Neural progenitor cell (in vitro differentiated cells): ENCODE results near the gene USP48. TPM values are rescaled to one million over a fixed set of nuclear protein-coding genes. Genes with fewer than 3 reads are reported as not detected.

ENCODE experiments used
- DNase-seq: peaks from one replicate; pipeline ENCODE4 v3.0.0-alpha.2; 2016; ENCODE audit warnings: low spot score
- H2AFZ ChIP-seq: fragments of 200-600 bp; sonication (generic); replicated peaks from 2 replicates; pipeline ENCODE4 v1.6.1; 2016; ENCODE audit warnings: antibody characterized with exemption
- H3F3A ChIP-seq: fragments of 200-600 bp; sonication (generic); 2 replicates; pipeline ENCODE4 v1.6.1; 2016; ENCODE audit warnings: antibody characterized with exemption, low read depth
- H3K27ac ChIP-seq: fragments of 200-600 bp; sonication (generic); 2 replicates; pipeline ENCODE4 v1.5.1; 2016; ENCODE audit warnings: mild to moderate bottlenecking
- H3K27me3 ChIP-seq: fragments of 200-600 bp; sonication (generic); 2 replicates; pipeline ENCODE4 v1.6.1; 2016; ENCODE audit warnings: mild to moderate bottlenecking, moderate library complexity
- H3K36me3 ChIP-seq: fragments of 200-600 bp; sonication (generic); 2 replicates; pipeline ENCODE4 v1.5.1; 2016
- H3K4me1 ChIP-seq: fragments of 200-600 bp; sonication (generic); 2 replicates; pipeline ENCODE4 v1.6.1; 2016; ENCODE audit warnings: mixed run types
- H3K4me2 ChIP-seq: fragments of 200-600 bp; sonication (generic); 2 replicates; pipeline ENCODE4 v1.6.1; 2016
- H3K4me3 ChIP-seq: fragments of 200-600 bp; sonication (generic); 2 replicates; pipeline ENCODE4 v1.5.1; 2016
- H3K79me2 ChIP-seq: fragments of 200-600 bp; sonication (generic); 2 replicates; pipeline ENCODE4 v1.6.1; 2016; ENCODE audit warnings: low read depth
- H3K9ac ChIP-seq: fragments of 200-600 bp; sonication (generic); 2 replicates; pipeline ENCODE4 v1.6.1; 2016
- H3K9me3 ChIP-seq: fragments of 200-600 bp; sonication (generic); 2 replicates; pipeline ENCODE4 v1.5.1; 2016; ENCODE audit warnings: low read depth
- H4K20me1 ChIP-seq: fragments of 200-600 bp; sonication (generic); 2 replicates; pipeline ENCODE4 v1.6.1; 2016; ENCODE audit warnings: low read depth
- H3K27ac Mint-ChIP-seq: 3 replicates; pipeline ENCODE4 v1.8.0; 2021; ENCODE audit warnings: mixed read lengths
- H3K27me3 Mint-ChIP-seq: 2 replicates; pipeline ENCODE4 v1.8.0; 2022; ENCODE audit warnings: low read depth, mild to moderate bottlenecking, inconsistent platforms, moderate library complexity, mixed read lengths; ENCODE audit not compliant: insufficient read depth
- H3K36me3 Mint-ChIP-seq: 3 replicates; pipeline ENCODE4 v1.8.0; 2021; ENCODE audit warnings: mixed read lengths
- H3K4me1 Mint-ChIP-seq: 3 replicates; pipeline ENCODE4 v1.8.0; 2021; ENCODE audit warnings: mixed read lengths
- H3K4me3 Mint-ChIP-seq: 3 replicates; pipeline ENCODE4 v1.8.0; 2021; ENCODE audit warnings: mild to moderate bottlenecking, moderate library complexity, mixed read lengths
- H3K9me3 Mint-ChIP-seq: 3 replicates; pipeline ENCODE4 v1.8.0; 2020; ENCODE audit warnings: mixed read lengths
- EZH2 ChIP-seq: fragments of 200-600 bp; sonication (generic); IDR thresholded peaks from 2 replicates; pipeline ENCODE4 v1.6.1; 2017; ENCODE audit warnings: antibody characterized with exemption, mild to moderate bottlenecking, moderate library complexity
- EZH2phosphoT487 ChIP-seq: fragments of 200-600 bp; sonication (generic); IDR thresholded peaks from 2 replicates; pipeline ENCODE4 v1.6.1; 2017; ENCODE audit warnings: antibody characterized with exemption
- total RNA-seq: library from RNA; depleted of rRNA; stranded (reverse); fragments of >200 nt; gene quantifications from 2 replicates; pipeline ENCODE4 v1.2.3, GENCODE V29; 2015; ENCODE audit warnings: low replicate concordance
- TF ChIP-seq, protein P1 (sequence below): fragments of 200-600 bp; sonication (generic); IDR thresholded peaks from 2 replicates; pipeline ENCODE4 v1.5.1; 2017; ENCODE audit warnings: antibody characterized with exemption, mild to moderate bottlenecking

USP48 gene
- total RNA-seq, 1 donor from 2014 or later = 50.3 TPM

DNA sequence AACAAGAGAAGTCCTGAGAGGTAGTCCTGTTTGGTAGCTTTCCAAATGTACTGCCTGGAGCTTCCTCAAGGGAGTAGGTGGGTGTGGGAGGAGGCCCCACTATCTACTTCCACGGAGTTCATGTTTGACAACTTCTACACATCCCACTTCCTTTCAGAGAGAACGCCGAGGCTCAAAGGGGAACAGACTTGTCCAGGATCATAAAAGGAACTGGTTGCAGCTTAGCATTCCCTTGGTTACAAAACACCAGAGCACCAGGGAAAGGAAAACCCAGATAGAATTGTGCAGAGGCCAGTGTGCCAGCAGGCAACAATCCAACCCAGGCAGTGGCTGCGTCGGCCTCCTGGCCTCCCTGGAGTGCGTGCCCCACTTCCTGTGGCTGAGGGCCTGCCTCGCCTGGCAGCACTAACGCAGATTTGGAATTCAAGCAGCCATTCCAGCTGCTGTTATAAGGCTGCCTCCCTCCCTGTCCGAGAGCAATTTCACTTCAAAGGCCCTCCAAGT lies 109.6 kb downstream of the USP48 start:
- H3K4me3 ChIP-seq = no peak overlapping the region
- Mint-ChIP-seq H3K27me3 (peaks cover 8% of the 10 kb centered on the region), H3K27ac (no peak overlapping the region), H3K4me3 (no peak overlapping the region), H3K9me3 (no peaks in the 10 kb centered on the region), H3K4me1 (peaks cover 32% of the 10 kb centered on the region), H3K36me3 (no peaks in the 10 kb centered on the region)
- peaks cover 27% of the 10 kb centered on the region for H3K27me3 ChIP-seq
- H4K20me1 ChIP-seq = no peaks in the 10 kb centered on the region
- H3K79me2 ChIP-seq = no peaks in the 10 kb centered on the region
- DNase-seq = no peak
- H3K4me1 ChIP-seq = peaks cover 5% of the 10 kb centered on the region
- H3K9ac ChIP-seq = no peak overlapping the region
- H3K9me3 ChIP-seq = no peaks in the 10 kb centered on the region
- no peak overlapping the region for H2AFZ ChIP-seq
- no peak overlapping the region for H3K4me2 ChIP-seq
- H3K36me3 ChIP-seq = no peaks in the 10 kb centered on the region
- TF ChIP-seq EZH2 (no peak), EZH2phosphoT487 (no peak)
- TF ChIP-seq, protein P1, sequence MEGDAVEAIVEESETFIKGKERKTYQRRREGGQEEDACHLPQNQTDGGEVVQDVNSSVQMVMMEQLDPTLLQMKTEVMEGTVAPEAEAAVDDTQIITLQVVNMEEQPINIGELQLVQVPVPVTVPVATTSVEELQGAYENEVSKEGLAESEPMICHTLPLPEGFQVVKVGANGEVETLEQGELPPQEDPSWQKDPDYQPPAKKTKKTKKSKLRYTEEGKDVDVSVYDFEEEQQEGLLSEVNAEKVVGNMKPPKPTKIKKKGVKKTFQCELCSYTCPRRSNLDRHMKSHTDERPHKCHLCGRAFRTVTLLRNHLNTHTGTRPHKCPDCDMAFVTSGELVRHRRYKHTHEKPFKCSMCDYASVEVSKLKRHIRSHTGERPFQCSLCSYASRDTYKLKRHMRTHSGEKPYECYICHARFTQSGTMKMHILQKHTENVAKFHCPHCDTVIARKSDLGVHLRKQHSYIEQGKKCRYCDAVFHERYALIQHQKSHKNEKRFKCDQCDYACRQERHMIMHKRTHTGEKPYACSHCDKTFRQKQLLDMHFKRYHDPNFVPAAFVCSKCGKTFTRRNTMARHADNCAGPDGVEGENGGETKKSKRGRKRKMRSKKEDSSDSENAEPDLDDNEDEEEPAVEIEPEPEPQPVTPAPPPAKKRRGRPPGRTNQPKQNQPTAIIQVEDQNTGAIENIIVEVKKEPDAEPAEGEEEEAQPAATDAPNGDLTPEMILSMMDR = no peak
- H3F3A ChIP-seq = peaks cover 11% of the 10 kb centered on the region
- no peak overlapping the region for H3K27ac ChIP-seq

DNA sequence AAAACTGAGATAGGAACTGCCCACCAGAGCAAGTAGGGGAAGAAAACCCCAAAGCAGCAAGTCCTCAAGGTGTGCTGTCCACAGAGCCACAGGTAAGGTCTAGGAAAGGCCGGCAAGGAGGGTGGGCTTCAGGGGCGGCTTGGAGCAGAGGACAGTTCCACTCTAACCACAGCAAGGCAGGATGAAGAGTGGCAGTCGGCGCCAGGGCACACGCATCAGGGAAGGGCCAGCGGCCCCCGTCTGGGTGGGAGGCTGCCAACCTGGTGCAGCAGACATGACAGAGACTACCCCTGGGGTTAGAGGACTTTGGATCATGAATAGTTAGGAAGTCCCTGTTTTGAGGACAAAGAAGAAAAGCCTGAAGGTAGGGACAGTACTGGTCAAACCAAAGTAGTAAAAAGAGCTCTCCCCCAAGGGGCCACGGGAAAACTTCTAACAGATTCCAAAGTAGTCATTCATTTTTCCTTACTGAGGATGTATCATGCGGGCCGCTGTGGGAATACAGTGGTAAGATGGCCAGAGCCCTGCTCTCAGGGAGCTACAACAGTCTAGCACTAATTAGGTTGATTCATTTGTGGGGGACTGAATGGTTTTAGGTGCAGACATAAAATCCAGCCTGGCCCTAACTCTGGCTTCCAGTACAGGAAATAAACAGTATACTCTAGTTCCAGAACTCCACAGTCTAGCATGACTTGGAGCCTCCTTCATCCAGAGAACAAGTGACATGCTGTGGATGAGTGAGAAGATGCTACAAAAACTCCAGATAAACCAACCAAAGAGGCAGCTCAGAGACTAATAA lies 110.3 kb downstream of the USP48 start:
- H3K27me3 ChIP-seq = peaks cover 34% of the 10 kb centered on the region
- H3K27ac ChIP-seq = no peak overlapping the region
- no peak overlapping the region for H3K4me3 ChIP-seq
- no peaks in the 10 kb centered on the region for H4K20me1 ChIP-seq
- H2AFZ ChIP-seq = no peak overlapping the region
- Mint-ChIP-seq H3K4me1 (peaks cover 32% of the 10 kb centered on the region), H3K36me3 (no peaks in the 10 kb centered on the region), H3K4me3 (no peak overlapping the region), H3K27me3 (peaks cover 11% of the 10 kb centered on the region), H3K9me3 (no peaks in the 10 kb centered on the region), H3K27ac (no peak overlapping the region)
- H3K36me3 ChIP-seq = no peaks in the 10 kb centered on the region
- TF ChIP-seq EZH2 = no peak
- TF ChIP-seq, protein P1 = no peak
- no peak for TF ChIP-seq EZH2phosphoT487
- no peaks in the 10 kb centered on the region for H3K79me2 ChIP-seq
- H3K9me3 ChIP-seq = no peaks in the 10 kb centered on the region
- peaks cover 9% of the 10 kb centered on the region for H3K4me1 ChIP-seq
- H3F3A ChIP-seq = peaks cover 11% of the 10 kb centered on the region
- no peak overlapping the region for H3K9ac ChIP-seq
- DNase-seq = no peak
- H3K4me2 ChIP-seq = no peak overlapping the region

DNA sequence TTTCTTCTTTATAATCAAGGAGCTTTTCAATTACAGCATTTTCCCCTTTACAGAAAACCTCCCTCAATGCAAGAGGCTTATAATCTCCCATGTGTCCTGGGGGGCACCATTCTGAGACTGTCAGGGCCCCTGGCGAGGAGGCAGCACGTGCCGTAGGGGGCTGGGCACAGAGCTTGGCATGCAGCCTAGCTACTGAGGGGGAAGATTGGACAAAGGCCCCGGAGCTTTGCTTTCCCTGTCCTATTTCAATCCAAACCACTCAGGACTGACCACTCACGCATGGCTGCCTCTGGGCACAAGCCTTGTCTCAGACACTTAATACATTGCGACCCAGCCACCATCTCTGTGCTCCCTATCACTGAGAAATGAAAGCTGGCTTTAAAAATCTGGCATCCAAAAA lies 111.0 kb downstream of the USP48 start:
- Histone ChIP-seq H3K4me1 (peaks cover 9% of the 10 kb centered on the region), H2AFZ (no peak overlapping the region), H3K4me2 (no peak overlapping the region), H3K4me3 (no peak overlapping the region), H4K20me1 (no peaks in the 10 kb centered on the region), H3K27me3 (peaks cover 41% of the 10 kb centered on the region), H3K9ac (no peak overlapping the region), H3K36me3 (no peaks in the 10 kb centered on the region), H3F3A (peaks cover 11% of the 10 kb centered on the region), H3K9me3 (no peaks in the 10 kb centered on the region), H3K27ac (no peak overlapping the region), H3K79me2 (no peaks in the 10 kb centered on the region)
- no peak overlapping the region for H3K4me3 Mint-ChIP-seq
- no peaks in the 10 kb centered on the region for H3K9me3 Mint-ChIP-seq
- no peak overlapping the region for H3K27ac Mint-ChIP-seq
- TF ChIP-seq, protein P1 = no peak
- DNase-seq = no peak
- peaks cover 17% of the 10 kb centered on the region for H3K27me3 Mint-ChIP-seq
- no peaks in the 10 kb centered on the region for H3K36me3 Mint-ChIP-seq
- peaks cover 37% of the 10 kb centered on the region for H3K4me1 Mint-ChIP-seq
